Sigmoid colon (tissue), 3 donors: ENCODE results near the gene ABCC3.

ENCODE experiments used
- CTCF ChIP-seq, 4 experiments: fragments of 450-650 bp in 3 of 4; fragments of 200-600 bp in 1 of 4; IDR thresholded peaks; one replicate each; pipeline ENCODE4 v1.5.1; 2016 to 2019; ENCODE audit warnings: antibody characterized with exemption in 4 of 4, mild to moderate bottlenecking in 3 of 4, moderate library complexity in 2 of 4
- POLR2A ChIP-seq, 2 donors: fragments of 450-650 bp; IDR thresholded peaks; one replicate each; pipeline ENCODE4 v1.6.1; 2016; ENCODE audit warnings: antibody characterized with exemption in 2 of 2, mild to moderate bottlenecking in 2 of 2, moderate library complexity in 2 of 2

DNA sequence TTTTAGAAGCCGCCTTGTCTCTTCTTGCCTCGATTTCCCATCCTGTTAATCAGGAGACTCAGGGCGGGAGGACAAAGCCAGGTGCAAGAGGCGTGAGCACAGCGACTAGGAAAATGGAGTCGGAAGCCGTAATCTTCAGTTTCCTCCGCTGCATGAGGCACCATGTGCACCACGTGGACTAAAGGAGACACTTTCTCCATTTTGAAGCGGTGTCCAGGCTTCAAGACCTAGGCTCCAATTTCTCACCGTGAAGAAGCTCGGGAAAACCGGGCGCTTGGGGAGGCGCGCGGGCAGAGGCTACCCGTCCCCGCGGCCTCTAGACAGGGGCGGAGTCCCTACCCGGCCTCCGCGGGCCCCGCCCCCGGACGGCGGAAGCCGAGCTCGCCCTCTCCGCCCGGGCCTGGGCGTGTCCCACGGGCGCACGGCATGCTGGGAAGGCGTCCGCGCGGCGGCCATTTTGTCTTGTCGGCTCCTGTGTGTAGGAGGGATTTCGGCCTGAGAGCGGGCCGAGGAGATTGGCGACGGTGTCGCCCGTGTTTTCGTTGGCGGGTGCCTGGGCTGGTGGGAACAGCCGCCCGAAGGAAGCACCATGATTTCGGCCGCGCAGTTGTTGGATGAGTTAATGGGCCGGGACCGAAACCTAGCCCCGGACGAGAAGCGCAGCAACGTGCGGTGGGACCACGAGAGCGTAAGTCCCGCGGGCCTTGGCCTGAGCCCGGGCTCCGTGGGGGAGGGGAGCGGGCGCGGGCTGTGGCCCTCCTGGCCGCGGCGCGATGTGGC lies 84.7 kb downstream of the ABCC3 start, which contains the start of gene LUC7L3:
- no peak for TF ChIP-seq CTCF (IDR thresholded peaks at IDR 0.05)
- peak; percentile 73 to 78 for TF ChIP-seq POLR2A (IDR thresholded peaks at IDR 0.05)
